ENCODE data around the gene TM9SF3.

The TM9SF3 gene

GRCh38 chr10:96470116-96470743 is 116.6 kb downstream of the TM9SF3 start:
- no peak for TF ChIP-seq POLR2A (IDR thresholded peaks at IDR 0.05; ENCODE audit: low read length)
- no peak for TF ChIP-seq GATA1 (IDR thresholded peaks at IDR 0.05; ENCODE audit: low read depth, low read length)
- DNase-seq = peak; percentile 39 to 59

DNA sequence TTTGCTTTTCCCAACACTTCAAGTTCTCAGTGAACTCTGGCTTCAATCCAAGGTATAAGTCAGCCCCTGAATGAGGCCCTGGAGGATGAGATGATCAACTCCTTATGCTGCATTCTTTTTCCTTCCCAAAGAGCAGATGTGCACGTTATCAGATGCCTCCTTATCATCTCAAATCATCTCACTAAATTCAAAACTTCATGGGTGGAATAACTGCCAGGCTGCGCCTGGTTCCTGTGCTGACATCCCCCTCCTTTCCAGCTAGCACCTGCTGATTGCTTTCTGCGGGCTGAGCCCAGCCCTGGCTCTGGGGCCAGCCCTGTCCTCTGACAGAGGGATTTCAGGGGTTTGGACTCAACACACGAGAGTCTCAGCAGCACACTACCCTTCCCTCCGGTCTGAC is 118.0 kb downstream of the TM9SF3 start:
- TF ChIP-seq POLR2A (IDR thresholded peaks at IDR 0.05; ENCODE audit: low read length) (no peak), GATA1 (IDR thresholded peaks at IDR 0.05; ENCODE audit: low read depth, low read length) (no peak)
- no peak for DNase-seq
